Stomach (tissue), 4 donors: ENCODE results near the gene GAN.

Experiments used
- POLR2A ChIP-seq, 4 donors: fragments of 450-650 bp; IDR thresholded peaks; one replicate each; pipeline ENCODE4 v1.6.1; 2016; ENCODE audit warnings: antibody characterized with exemption in 4 of 4, control low read depth in 2 of 4, mild to moderate bottlenecking in 1 of 4, moderate library complexity in 1 of 4
- TF ChIP-seq, protein P1 (sequence below), 7 experiments: fragments of 450-650 bp in 4 of 7; fragments of 200-600 bp in 3 of 7; sonication (generic) in 3 of 7; IDR thresholded peaks; one replicate each; pipeline ENCODE4 v1.5.1; 2016 to 2019; ENCODE audit warnings: antibody characterized with exemption in 7 of 7, control low read depth in 2 of 7, mild to moderate bottlenecking in 1 of 7

DNA sequence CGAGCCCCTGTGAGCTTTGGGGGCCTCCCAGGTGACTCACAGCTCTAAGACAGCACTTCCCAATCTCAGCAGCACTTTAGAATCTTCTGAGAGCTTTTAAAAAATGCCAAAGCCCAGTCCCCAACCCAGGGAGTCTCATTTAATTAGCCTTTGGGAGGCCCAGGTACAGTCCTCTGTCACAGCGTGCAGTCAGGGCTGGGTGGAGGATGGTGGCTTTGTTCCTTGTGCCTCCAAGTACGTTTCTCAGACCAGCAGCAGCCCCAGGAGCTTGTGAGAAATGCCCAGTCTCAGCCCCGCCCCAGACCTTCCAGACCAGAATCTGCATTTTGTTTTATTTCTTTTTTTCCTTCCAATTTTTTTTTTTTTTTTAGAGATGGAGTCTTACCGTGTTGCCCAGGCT is 102.4 kb downstream of the GAN start:
- TF ChIP-seq, protein P1, sequence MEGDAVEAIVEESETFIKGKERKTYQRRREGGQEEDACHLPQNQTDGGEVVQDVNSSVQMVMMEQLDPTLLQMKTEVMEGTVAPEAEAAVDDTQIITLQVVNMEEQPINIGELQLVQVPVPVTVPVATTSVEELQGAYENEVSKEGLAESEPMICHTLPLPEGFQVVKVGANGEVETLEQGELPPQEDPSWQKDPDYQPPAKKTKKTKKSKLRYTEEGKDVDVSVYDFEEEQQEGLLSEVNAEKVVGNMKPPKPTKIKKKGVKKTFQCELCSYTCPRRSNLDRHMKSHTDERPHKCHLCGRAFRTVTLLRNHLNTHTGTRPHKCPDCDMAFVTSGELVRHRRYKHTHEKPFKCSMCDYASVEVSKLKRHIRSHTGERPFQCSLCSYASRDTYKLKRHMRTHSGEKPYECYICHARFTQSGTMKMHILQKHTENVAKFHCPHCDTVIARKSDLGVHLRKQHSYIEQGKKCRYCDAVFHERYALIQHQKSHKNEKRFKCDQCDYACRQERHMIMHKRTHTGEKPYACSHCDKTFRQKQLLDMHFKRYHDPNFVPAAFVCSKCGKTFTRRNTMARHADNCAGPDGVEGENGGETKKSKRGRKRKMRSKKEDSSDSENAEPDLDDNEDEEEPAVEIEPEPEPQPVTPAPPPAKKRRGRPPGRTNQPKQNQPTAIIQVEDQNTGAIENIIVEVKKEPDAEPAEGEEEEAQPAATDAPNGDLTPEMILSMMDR (IDR thresholded peaks at IDR 0.05), result no peak
- TF ChIP-seq POLR2A (IDR thresholded peaks at IDR 0.05), result no peak
